OCI-LY3 (cell line): ENCODE data around the gene CARNS1.

Experiments used
- H2AFZ ChIP-seq: fragments of 200-600, 300-600 bp; shearing (Covaris generic); 2 replicates; pipeline ENCODE4 v1.6.0; 2014; ENCODE audit warnings: antibody characterized with exemption, low read depth, low read length
- H3K27ac ChIP-seq: fragments of 200-600, 300-600 bp; sonication (generic); 2 replicates; pipeline ENCODE4 v1.5.1; 2014; ENCODE audit warnings: mild to moderate bottlenecking, low read length, moderate library complexity, mixed read lengths
- H3K27me3 ChIP-seq: fragments of 200-600, 300-600 bp; sonication (generic); 2 replicates; pipeline ENCODE4 v1.6.1; 2014; ENCODE audit warnings: low read depth, low read length, mixed read lengths
- H3K36me3 ChIP-seq: fragments of 200-600, 300-600 bp; sonication (generic); replicated peaks from 2 replicates; pipeline ENCODE3; 2014; ENCODE audit warnings: low read depth, low read length, mixed read lengths
- H3K4me1 ChIP-seq: fragments of 300-600, 200-600 bp; sonication (generic); 2 replicates; pipeline ENCODE4 v1.6.1; 2014; ENCODE audit warnings: low read length, mixed read lengths
- H3K4me2 ChIP-seq: fragments of 200-600, 300-600 bp; sonication (generic); 2 replicates; pipeline ENCODE4 v1.6.1; 2014; ENCODE audit warnings: low read length, mixed read lengths
- H3K4me3 ChIP-seq: fragments of 300-600, 200-600 bp; sonication (generic); 2 replicates; pipeline ENCODE4 v1.5.1; 2014; ENCODE audit warnings: antibody characterized with exemption, mild to moderate bottlenecking, low read length, moderate library complexity
- H3K79me2 ChIP-seq: fragments of 300-600, 200-600 bp; shearing (Covaris generic); 2 replicates; pipeline ENCODE4 v1.6.1; 2014; ENCODE audit warnings: mild to moderate bottlenecking, low read length, mixed read lengths
- H3K9ac ChIP-seq: fragments of 300-600, 200-600 bp; shearing (Covaris generic); 2 replicates; pipeline ENCODE4 v1.6.0; 2014; ENCODE audit warnings: mild to moderate bottlenecking, low read length, moderate library complexity
- H3K9me3 ChIP-seq: fragments of 200-600, 300-600 bp; shearing (Covaris generic); 2 replicates; pipeline ENCODE4 v1.6.1; 2014; ENCODE audit warnings: low read length, mixed read lengths; ENCODE audit not compliant: insufficient read depth
- H4K20me1 ChIP-seq: fragments of 200-600, 300-600 bp; sonication (generic); 2 replicates; pipeline ENCODE4 v1.6.1; 2016; ENCODE audit warnings: low read length, mixed read lengths; ENCODE audit not compliant: insufficient read depth
- EZH2phosphoT487 ChIP-seq: fragments of 200-600 bp; shearing (Covaris generic); IDR thresholded peaks from 2 replicates; pipeline ENCODE4 v1.6.1; 2018; ENCODE audit warnings: antibody characterized with exemption, mixed run types, low read depth
- TF ChIP-seq, protein P1 (sequence below): fragments of 200-600, 300-600 bp; sonication (generic); IDR thresholded peaks from 2 replicates; pipeline ENCODE4 v1.5.1; 2014; ENCODE audit warnings: antibody characterized with exemption, low read length, low read depth

CARNS1 gene

DNA sequence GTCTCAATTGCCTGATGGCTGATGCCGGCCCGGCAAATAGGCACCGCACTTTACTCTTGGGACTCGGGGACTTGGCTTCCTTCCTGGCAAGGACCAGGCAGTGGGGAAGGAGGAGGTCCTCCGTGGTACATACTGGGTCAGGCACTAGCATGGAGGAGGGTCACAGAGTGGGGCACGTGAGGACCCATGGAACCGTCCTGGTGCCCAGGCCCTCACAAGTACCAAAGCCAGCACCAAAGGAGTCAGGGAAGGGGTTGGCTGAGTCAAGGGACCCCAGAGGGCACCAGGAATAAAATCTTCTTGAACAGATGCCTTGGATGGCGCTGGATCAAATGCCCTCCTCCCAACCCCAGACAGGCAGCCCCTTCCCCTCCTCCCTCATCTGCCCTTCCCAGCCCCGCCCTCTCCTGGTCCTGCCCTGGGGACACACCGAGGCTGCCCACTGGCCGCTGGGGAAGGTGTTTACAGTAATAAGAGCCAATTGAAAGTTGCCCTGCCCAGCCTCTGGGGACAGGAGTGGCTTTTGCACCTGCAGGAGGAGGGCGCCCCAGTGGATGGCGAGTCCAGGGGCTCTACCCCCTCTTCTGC is 5.6 kb upstream of the CARNS1 start:
- Histone ChIP-seq H3K4me1 (peaks cover 34% of the 10 kb centered on the region), H3K9ac (peak overlapping the region; percentile 12; the same call in 1 of the 2 replicates), H4K20me1 (no peaks in the 10 kb centered on the region), H3K79me2 (no peaks in the 10 kb centered on the region), H3K27ac (no peak overlapping the region), H3K27me3 (peaks cover 19% of the 10 kb centered on the region), H3K4me3 (peak overlapping the region; percentile 37), H3K4me2 (peak overlapping the region; percentile 54), H3K36me3 (no peaks in the 10 kb centered on the region), H2AFZ (no peak overlapping the region), H3K9me3 (no peaks in the 10 kb centered on the region)
- TF ChIP-seq EZH2phosphoT487: no peak
- TF ChIP-seq, protein P1, sequence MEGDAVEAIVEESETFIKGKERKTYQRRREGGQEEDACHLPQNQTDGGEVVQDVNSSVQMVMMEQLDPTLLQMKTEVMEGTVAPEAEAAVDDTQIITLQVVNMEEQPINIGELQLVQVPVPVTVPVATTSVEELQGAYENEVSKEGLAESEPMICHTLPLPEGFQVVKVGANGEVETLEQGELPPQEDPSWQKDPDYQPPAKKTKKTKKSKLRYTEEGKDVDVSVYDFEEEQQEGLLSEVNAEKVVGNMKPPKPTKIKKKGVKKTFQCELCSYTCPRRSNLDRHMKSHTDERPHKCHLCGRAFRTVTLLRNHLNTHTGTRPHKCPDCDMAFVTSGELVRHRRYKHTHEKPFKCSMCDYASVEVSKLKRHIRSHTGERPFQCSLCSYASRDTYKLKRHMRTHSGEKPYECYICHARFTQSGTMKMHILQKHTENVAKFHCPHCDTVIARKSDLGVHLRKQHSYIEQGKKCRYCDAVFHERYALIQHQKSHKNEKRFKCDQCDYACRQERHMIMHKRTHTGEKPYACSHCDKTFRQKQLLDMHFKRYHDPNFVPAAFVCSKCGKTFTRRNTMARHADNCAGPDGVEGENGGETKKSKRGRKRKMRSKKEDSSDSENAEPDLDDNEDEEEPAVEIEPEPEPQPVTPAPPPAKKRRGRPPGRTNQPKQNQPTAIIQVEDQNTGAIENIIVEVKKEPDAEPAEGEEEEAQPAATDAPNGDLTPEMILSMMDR: no peak

DNA sequence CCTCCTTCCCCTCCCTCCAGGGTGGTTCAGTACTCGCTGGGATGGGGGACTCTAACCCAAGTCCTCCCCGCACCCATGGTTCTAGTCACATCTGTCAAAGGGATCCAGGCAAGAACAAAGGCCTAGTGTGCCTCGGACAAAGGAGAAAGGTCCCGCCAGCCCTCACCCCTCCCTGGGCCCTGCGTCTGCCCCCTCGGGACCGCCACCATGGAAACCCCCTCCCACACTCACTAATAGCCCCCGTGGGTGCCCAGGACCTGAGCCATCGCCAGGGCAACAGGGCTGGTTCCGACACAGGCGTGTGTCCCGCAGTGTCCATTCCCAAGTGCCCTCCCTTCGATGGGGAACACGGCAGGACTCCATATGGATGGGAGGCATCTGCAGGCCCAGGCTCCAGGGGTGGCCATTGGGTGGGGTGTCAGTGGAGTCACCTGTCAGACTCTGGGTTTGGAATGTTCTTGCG is 5.1 kb upstream of the CARNS1 start:
- H3K9ac ChIP-seq: no peak overlapping the region
- H3K4me3 ChIP-seq: no peak overlapping the region
- no peak overlapping the region for H2AFZ ChIP-seq
- H3K9me3 ChIP-seq: no peaks in the 10 kb centered on the region
- peaks cover 33% of the 10 kb centered on the region for H3K4me1 ChIP-seq
- H3K27ac ChIP-seq: no peak overlapping the region
- no peaks in the 10 kb centered on the region for H3K36me3 ChIP-seq
- H3K79me2 ChIP-seq: no peaks in the 10 kb centered on the region
- no peaks in the 10 kb centered on the region for H4K20me1 ChIP-seq
- TF ChIP-seq, protein P1: no peak
- TF ChIP-seq EZH2phosphoT487: no peak
- H3K4me2 ChIP-seq: no peak overlapping the region
- H3K27me3 ChIP-seq: peaks cover 21% of the 10 kb centered on the region

GRCh38 chr11:67410984-67411784 is 4.3 kb upstream of the CARNS1 start:
- H3K27ac ChIP-seq: no peak overlapping the region
- H3K4me2 ChIP-seq: no peak overlapping the region
- TF ChIP-seq EZH2phosphoT487: no peak
- TF ChIP-seq, protein P1: no peak
- H3K27me3 ChIP-seq: peaks cover 21% of the 10 kb centered on the region
- H3K4me1 ChIP-seq: peaks cover 33% of the 10 kb centered on the region
- no peak overlapping the region for H2AFZ ChIP-seq
- H3K79me2 ChIP-seq: no peaks in the 10 kb centered on the region
- H3K36me3 ChIP-seq: no peaks in the 10 kb centered on the region
- H3K9ac ChIP-seq: no peak overlapping the region
- H3K9me3 ChIP-seq: no peaks in the 10 kb centered on the region
- no peaks in the 10 kb centered on the region for H4K20me1 ChIP-seq
- no peak overlapping the region for H3K4me3 ChIP-seq

- H3K4me2 ChIP-seq: peak overlapping the region; percentile 13; the same call in 1 of the 2 replicates
- H3K9me3 ChIP-seq: no peaks in the 10 kb centered on the region
- no peaks in the 10 kb centered on the region for H3K79me2 ChIP-seq
- no peaks in the 10 kb centered on the region for H4K20me1 ChIP-seq
- H3K9ac ChIP-seq: no peak overlapping the region
- TF ChIP-seq, protein P1: no peak
- TF ChIP-seq EZH2phosphoT487: no peak
- H2AFZ ChIP-seq: no peak overlapping the region
- H3K36me3 ChIP-seq: no peaks in the 10 kb centered on the region
- no peak overlapping the region for H3K4me3 ChIP-seq
- H3K27ac ChIP-seq: no peak overlapping the region
- peaks cover 33% of the 10 kb centered on the region for H3K4me1 ChIP-seq
- H3K27me3 ChIP-seq: peaks cover 26% of the 10 kb centered on the region
These were observed 3.7 kb upstream of the CARNS1 start for GRCh38 chr11:67411785-67412152.
